Spleen (tissue), 7 donors: ENCODE results near the gene NEBL.

Experiments
- POLR2AphosphoS5 ChIP-seq, 3 donors: sonication (generic); formaldehyde crosslinking; IDR thresholded peaks; one replicate each; pipeline ENCODE4 v1.5.1; 2017; ENCODE audit warnings: antibody characterized with exemption in 3 of 3
- TF ChIP-seq, protein P1 (sequence below), 11 experiments: fragments of 200-600 bp in 7 of 11; fragments of 450-650 bp in 4 of 11; sonication (generic) in 4 of 11; IDR thresholded peaks in 8 of 11; conservative IDR thresholded peaks in 3 of 11; 1 replicate in 7 of 11; 2 replicates in 4 of 11; pipeline versions ENCODE4 v1.4.0 to v1.8.0; 2016 to 2021; ENCODE audit warnings: antibody characterized with exemption in 11 of 11, inconsistent platforms in 4 of 11, mild to moderate bottlenecking in 1 of 11
- donor health status: DM: no; HTN: no; CAD: no; lungs with moderate emphysema.
- donor health status: DM: no; HTN: no; CAD: no.
- donor health status: DM: no; HTN: no; CAD: no.

DNA sequence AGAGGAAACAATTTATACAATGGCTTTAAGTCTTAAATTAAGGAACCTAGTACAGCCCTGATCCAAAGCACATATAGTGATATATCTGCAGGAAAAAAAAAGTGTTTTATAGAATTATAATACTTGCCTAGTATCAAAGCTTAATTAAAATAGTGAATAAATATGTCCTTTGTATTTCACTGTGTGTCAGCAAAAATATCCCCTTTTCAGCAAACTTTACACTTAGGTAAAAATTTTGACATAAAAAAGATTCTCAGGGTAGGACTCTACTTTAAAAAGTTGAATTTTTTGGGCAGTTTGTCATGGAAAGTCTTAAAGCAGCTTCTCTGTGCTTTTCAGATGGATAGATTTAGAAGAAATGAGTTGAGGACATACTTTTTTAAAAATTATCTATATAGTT lies 12.7 kb upstream of the NEBL start:
- TF ChIP-seq, protein P1, sequence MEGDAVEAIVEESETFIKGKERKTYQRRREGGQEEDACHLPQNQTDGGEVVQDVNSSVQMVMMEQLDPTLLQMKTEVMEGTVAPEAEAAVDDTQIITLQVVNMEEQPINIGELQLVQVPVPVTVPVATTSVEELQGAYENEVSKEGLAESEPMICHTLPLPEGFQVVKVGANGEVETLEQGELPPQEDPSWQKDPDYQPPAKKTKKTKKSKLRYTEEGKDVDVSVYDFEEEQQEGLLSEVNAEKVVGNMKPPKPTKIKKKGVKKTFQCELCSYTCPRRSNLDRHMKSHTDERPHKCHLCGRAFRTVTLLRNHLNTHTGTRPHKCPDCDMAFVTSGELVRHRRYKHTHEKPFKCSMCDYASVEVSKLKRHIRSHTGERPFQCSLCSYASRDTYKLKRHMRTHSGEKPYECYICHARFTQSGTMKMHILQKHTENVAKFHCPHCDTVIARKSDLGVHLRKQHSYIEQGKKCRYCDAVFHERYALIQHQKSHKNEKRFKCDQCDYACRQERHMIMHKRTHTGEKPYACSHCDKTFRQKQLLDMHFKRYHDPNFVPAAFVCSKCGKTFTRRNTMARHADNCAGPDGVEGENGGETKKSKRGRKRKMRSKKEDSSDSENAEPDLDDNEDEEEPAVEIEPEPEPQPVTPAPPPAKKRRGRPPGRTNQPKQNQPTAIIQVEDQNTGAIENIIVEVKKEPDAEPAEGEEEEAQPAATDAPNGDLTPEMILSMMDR (IDR thresholded peaks at IDR 0.05 in 8 of 11, conservative IDR thresholded peaks at IDR 0.05 in 3 of 11), result no peak
- TF ChIP-seq POLR2AphosphoS5 (IDR thresholded peaks at IDR 0.05), result no peak
